Measurements from ENCODE around the gene TTC34.
A peak's percentile ranks its signal among the peaks of the same experiment; 100 is the strongest.

Gene TTC34

GRCh38 chr1:2801535-2802291, at the start of gene TTC34:
TTC34 (minus strand) TSS chr1:2801693; CDS start chr1:2800827, 866 bp downstream.
- DNase-seq = peak in 1 of 2 experiments; percentile 21

- DNase-seq = no peak
Observed at GRCh38 chr1:2850502-2850901, 49.0 kb upstream of the TTC34 start.

GRCh38 chr1:2848006-2848670, 46.6 kb upstream of the TTC34 start:
- no peak for DNase-seq

GRCh38 chr1:2847086-2847985, 45.8 kb upstream of the TTC34 start:
- no peak for DNase-seq

GRCh38 chr1:2845869-2846268, 44.4 kb upstream of the TTC34 start:
- no peak for DNase-seq

GRCh38 chr1:2840036-2840809, 38.7 kb upstream of the TTC34 start:
- no peak for DNase-seq

- no peak for DNase-seq
Observed at GRCh38 chr1:2837823-2838222, 36.3 kb upstream of the TTC34 start.

GRCh38 chr1:2837316-2837715, 35.8 kb upstream of the TTC34 start:
- DNase-seq = no peak

- DNase-seq = no peak
Observed at GRCh38 chr1:2836333-2836970, 35.0 kb upstream of the TTC34 start.

GRCh38 chr1:2835650-2836159, 34.2 kb upstream of the TTC34 start:
- DNase-seq = no peak

GRCh38 chr1:2834741-2835564, 33.5 kb upstream of the TTC34 start:
- DNase-seq = no peak

GRCh38 chr1:2834146-2834475, 32.6 kb upstream of the TTC34 start:
- DNase-seq = no peak

GRCh38 chr1:2833454-2834145, 32.1 kb upstream of the TTC34 start:
- no peak for DNase-seq

GRCh38 chr1:2832506-2833453, 31.3 kb upstream of the TTC34 start:
- DNase-seq = no peak

- DNase-seq = no peak
Observed at GRCh38 chr1:2831596-2832212, 30.2 kb upstream of the TTC34 start.

GRCh38 chr1:2830761-2831425, 29.4 kb upstream of the TTC34 start:
- no peak for DNase-seq

GRCh38 chr1:2829846-2830615, 28.5 kb upstream of the TTC34 start:
- DNase-seq = no peak

Measured in NCI-H2081 (cell line).